Neural crest cell (in vitro differentiated cells): Measurements from ENCODE around the gene ANAPC4. TPM values are rescaled to one million over a fixed set of nuclear protein-coding genes. Genes with fewer than 3 reads are reported as not detected.
"Not testable (repeated sequence)": the region's sequence is repeated elsewhere in the genome, so short reads cannot be mapped to it uniquely, and the experiment has no call there.

Experiments
- DNase-seq: peaks from one replicate; pipeline ENCODE4 v3.0.0; 2021; ENCODE audit warnings: low read depth, mixed read lengths, low spot score
- H3K27ac Mint-ChIP-seq: one replicate; pipeline ENCODE4 v1.8.0; 2021; ENCODE audit warnings: mild to moderate bottlenecking, mixed read lengths; ENCODE audit not compliant: unreplicated experiment
- H3K27me3 Mint-ChIP-seq: 2 replicates; pipeline ENCODE4 v1.8.0; 2021; ENCODE audit warnings: low read depth, mild to moderate bottlenecking, mixed read lengths
- H3K36me3 Mint-ChIP-seq: 2 replicates; pipeline ENCODE4 v1.8.0; 2021; ENCODE audit warnings: low read depth, mild to moderate bottlenecking, mixed read lengths
- H3K4me1 Mint-ChIP-seq: 2 replicates; pipeline ENCODE4 v1.8.0; 2021; ENCODE audit warnings: mixed read lengths
- H3K4me3 Mint-ChIP-seq: one replicate; pipeline ENCODE4 v1.8.0; 2021; ENCODE audit warnings: mild to moderate bottlenecking, mixed read lengths
- H3K9me3 Mint-ChIP-seq: 2 replicates; pipeline ENCODE4 v1.8.0; 2021; ENCODE audit warnings: mixed read lengths
- total RNA-seq: library from RNA; stranded (reverse); gene quantifications from 2 replicates; pipeline ENCODE4 v1.2.1, GENCODE V29; 2021
- TF ChIP-seq, protein P1 (sequence below): fragments of 200-600 bp; sonication (generic); conservative IDR thresholded peaks from 2 replicates; pipeline ENCODE4 v1.5.0; 2021; ENCODE audit warnings: antibody characterized with exemption, mild to moderate bottlenecking

ANAPC4 gene
- total RNA-seq, 1 donor from 2014 or later = 34.1 TPM

DNA sequence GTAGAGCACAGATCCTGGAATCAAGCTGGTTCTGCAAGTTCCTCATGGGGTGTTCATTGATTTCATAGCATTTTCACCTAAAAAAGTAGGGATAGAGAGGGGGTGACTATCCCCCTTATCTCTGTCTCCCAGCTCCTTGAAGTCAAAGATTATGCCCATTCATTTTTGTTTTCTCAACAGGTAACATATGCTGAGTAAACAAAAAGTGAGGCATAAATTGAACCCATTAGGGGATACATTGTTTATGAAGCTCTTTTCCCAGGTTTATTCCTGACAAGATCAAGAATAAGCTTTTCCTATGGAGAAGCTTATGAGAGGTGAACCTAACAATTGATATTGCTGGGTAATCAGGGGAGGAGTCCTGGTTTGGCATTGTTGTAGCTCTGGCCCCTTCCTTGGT lies 9.2 kb upstream of the ANAPC4 start:
- no peak overlapping the region for H3K4me3 Mint-ChIP-seq
- no peaks in the 10 kb centered on the region for H3K27me3 Mint-ChIP-seq
- H3K9me3 Mint-ChIP-seq = no peaks in the 10 kb centered on the region
- H3K4me1 Mint-ChIP-seq = no peaks in the 10 kb centered on the region
- no peak for DNase-seq
- TF ChIP-seq, protein P1, sequence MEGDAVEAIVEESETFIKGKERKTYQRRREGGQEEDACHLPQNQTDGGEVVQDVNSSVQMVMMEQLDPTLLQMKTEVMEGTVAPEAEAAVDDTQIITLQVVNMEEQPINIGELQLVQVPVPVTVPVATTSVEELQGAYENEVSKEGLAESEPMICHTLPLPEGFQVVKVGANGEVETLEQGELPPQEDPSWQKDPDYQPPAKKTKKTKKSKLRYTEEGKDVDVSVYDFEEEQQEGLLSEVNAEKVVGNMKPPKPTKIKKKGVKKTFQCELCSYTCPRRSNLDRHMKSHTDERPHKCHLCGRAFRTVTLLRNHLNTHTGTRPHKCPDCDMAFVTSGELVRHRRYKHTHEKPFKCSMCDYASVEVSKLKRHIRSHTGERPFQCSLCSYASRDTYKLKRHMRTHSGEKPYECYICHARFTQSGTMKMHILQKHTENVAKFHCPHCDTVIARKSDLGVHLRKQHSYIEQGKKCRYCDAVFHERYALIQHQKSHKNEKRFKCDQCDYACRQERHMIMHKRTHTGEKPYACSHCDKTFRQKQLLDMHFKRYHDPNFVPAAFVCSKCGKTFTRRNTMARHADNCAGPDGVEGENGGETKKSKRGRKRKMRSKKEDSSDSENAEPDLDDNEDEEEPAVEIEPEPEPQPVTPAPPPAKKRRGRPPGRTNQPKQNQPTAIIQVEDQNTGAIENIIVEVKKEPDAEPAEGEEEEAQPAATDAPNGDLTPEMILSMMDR = no peak
- no peaks in the 10 kb centered on the region for H3K36me3 Mint-ChIP-seq
- no peak overlapping the region for H3K27ac Mint-ChIP-seq

DNA sequence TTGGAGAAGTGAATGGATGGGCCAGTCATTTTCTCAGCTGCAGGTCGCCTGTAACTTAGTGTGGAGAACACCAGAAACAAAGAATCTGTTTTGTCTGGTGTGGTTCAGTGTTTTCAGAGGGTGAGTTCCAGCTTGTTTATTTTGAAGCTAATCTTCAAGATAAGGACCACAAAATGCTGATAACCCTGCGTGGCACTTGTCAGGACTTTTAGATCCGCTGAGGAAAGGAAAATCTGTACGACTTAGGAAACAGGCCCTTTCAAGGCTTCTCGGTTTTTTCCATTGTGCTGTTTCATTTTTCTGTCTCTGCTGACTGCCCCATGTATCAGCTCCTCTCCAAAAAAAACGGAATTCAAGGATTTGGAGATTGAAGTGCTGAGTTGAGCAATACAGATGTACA lies 8.7 kb upstream of the ANAPC4 start:
- DNase-seq = no peak
- H3K36me3 Mint-ChIP-seq = no peaks in the 10 kb centered on the region
- H3K27ac Mint-ChIP-seq = no peak overlapping the region
- H3K4me1 Mint-ChIP-seq = no peaks in the 10 kb centered on the region
- H3K9me3 Mint-ChIP-seq = no peaks in the 10 kb centered on the region
- TF ChIP-seq, protein P1 = no peak
- H3K27me3 Mint-ChIP-seq = no peaks in the 10 kb centered on the region
- H3K4me3 Mint-ChIP-seq = no peak overlapping the region

- no peak overlapping the region for H3K27ac Mint-ChIP-seq
- no peak for DNase-seq
- TF ChIP-seq, protein P1 = no peak
Observed at GRCh38 chr4:25370242-25370641, 6.8 kb upstream of the ANAPC4 start.

GRCh38 chr4:25372549-25372948 lies 4.5 kb upstream of the ANAPC4 start:
- H3K4me3 Mint-ChIP-seq, H3K27me3 Mint-ChIP-seq: not testable (repeated sequence)

More at GRCh38 chr4:25370242-25370641, 6.8 kb upstream of the ANAPC4 start:
- Mint-ChIP-seq H3K36me3 (no peaks in the 10 kb centered on the region), H3K27me3 (no peaks in the 10 kb centered on the region), H3K4me1 (no peaks in the 10 kb centered on the region), H3K9me3 (no peaks in the 10 kb centered on the region), H3K4me3 (no peak overlapping the region)

GRCh38 chr4:25377572-25378436 lies 741 bp downstream of the ANAPC4 start:
- TF ChIP-seq, protein P1 = no peak
- Mint-ChIP-seq H3K4me1 (no peaks in the 10 kb centered on the region), H3K36me3 (no peaks in the 10 kb centered on the region), H3K27me3 (no peaks in the 10 kb centered on the region), H3K4me3 (no peak overlapping the region), H3K27ac (no peak overlapping the region), H3K9me3 (no peaks in the 10 kb centered on the region)
- DNase-seq = no peak

More at GRCh38 chr4:25372549-25372948, 4.5 kb upstream of the ANAPC4 start:
- not testable (repeated sequence) for H3K9me3 Mint-ChIP-seq, DNase-seq, H3K27ac Mint-ChIP-seq, H3K4me1 Mint-ChIP-seq, H3K36me3 Mint-ChIP-seq

DNA sequence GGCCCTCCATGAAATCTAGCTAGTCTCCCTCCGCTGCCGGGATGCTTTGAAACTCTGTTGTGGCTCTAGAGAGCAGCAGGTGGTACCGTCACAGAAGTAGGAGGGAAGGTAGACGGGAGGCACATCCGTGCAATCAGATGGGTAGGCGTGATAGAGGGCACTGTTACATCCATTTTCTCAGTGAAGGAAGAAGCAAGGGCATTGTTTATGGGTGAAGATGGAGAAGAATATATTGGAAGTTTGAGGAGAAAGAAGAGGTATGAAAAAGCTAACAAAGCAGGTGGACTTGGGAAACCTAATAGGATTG lies 1.3 kb downstream of the ANAPC4 start:
- H3K36me3 Mint-ChIP-seq = no peaks in the 10 kb centered on the region
- no peaks in the 10 kb centered on the region for H3K4me1 Mint-ChIP-seq
- TF ChIP-seq, protein P1 = no peak
- DNase-seq = no peak
- H3K27me3 Mint-ChIP-seq = no peaks in the 10 kb centered on the region
- H3K9me3 Mint-ChIP-seq = no peaks in the 10 kb centered on the region
- H3K27ac Mint-ChIP-seq = no peak overlapping the region
- no peak overlapping the region for H3K4me3 Mint-ChIP-seq
